Prostate gland (tissue), 2 donors: ENCODE measurements around the gene C1R.

ENCODE experiments used
- CTCF ChIP-seq, 4 experiments: fragments of 200-600 bp in 2 of 4; fragments of 450-650 bp in 2 of 4; sonication (generic) in 2 of 4; IDR thresholded peaks; 1 replicate in 3 of 4; 2 replicates in 1 of 4; pipeline ENCODE4 v1.5.1; 2016 to 2019; ENCODE audit warnings: antibody characterized with exemption in 4 of 4, mild to moderate bottlenecking in 2 of 4, moderate library complexity in 2 of 4
- POLR2A ChIP-seq: fragments of 450-650 bp; IDR thresholded peaks from one replicate; pipeline ENCODE4 v1.6.1; 2016; ENCODE audit warnings: antibody characterized with exemption, mild to moderate bottlenecking
- POLR2AphosphoS5 ChIP-seq: sonication (generic); formaldehyde crosslinking; IDR thresholded peaks from one replicate; pipeline ENCODE4 v1.6.1; 2017; ENCODE audit warnings: antibody characterized with exemption

GRCh38 chr12:7129287-7129871 lies 37.1 kb upstream of the C1R start:
- TF ChIP-seq CTCF (IDR thresholded peaks at IDR 0.05) (no peak), POLR2A (no peak), POLR2AphosphoS5 (no peak)
